Heart right ventricle (tissue), 16 donors: Measurements from ENCODE around the gene CABP7. TPM values are rescaled to one million over a fixed set of nuclear protein-coding genes. Genes with fewer than 3 reads are reported as not detected.

Source experiments
- ATAC-seq, 8 donors: fragments of 200-7000 bp; cut with Tn5 transposase; one replicate each; pipeline ENCODE4 v1.9.1; 2020; ENCODE audit warnings: mild to moderate bottlenecking in 8 of 8, moderate library complexity in 8 of 8, moderate number of reproducible peaks in 1 of 8
- DNase-seq, 2 donors: peaks; one replicate each; pipeline ENCODE4 v3.0.0-alpha.2; 2020
- H3K27ac ChIP-seq, 10 donors: fragments of 200-600 bp; sonication (generic) in 2 of 10; one replicate each; pipeline versions ENCODE4 v1.5.0 to v1.8.0; 2020 to 2022; ENCODE audit warnings: mild to moderate bottlenecking in 3 of 10
- H3K27me3 ChIP-seq, 7 donors: fragments of 200-600 bp; one replicate each; pipeline ENCODE4 v1.8.0; 2021 to 2022; ENCODE audit warnings: mild to moderate bottlenecking in 2 of 7
- H3K36me3 ChIP-seq, 9 donors: fragments of 200-600 bp; sonication (generic) in 1 of 9; one replicate each; pipeline versions ENCODE4 v1.5.0 to v1.8.0; 2020 to 2022; ENCODE audit warnings: mild to moderate bottlenecking in 2 of 9
- H3K4me1 ChIP-seq, 9 donors: fragments of 200-600 bp; sonication (generic) in 1 of 9; one replicate each; pipeline versions ENCODE4 v1.5.0 to v1.8.0; 2020 to 2022; ENCODE audit warnings: mild to moderate bottlenecking in 4 of 9
- H3K4me3 ChIP-seq, 10 donors: fragments of 200-600 bp; sonication (generic) in 2 of 10; one replicate each; pipeline versions ENCODE4 v1.5.0 to v1.8.0; 2020 to 2022; ENCODE audit warnings: mild to moderate bottlenecking in 7 of 10, moderate library complexity in 2 of 10
- H3K9me3 ChIP-seq, 11 donors: fragments of 200-600 bp in 10 of 11; sonication (generic) in 2 of 11; one replicate each; pipeline versions ENCODE4 v1.5.0 to v1.8.0; 2013 to 2022; ENCODE audit warnings: mild to moderate bottlenecking in 2 of 11, control low read depth in 1 of 11, moderate library complexity in 1 of 11
- CTCF ChIP-seq, 9 donors: fragments of 200-600 bp; sonication (generic) in 2 of 9; IDR thresholded peaks; one replicate each; pipeline versions ENCODE4 v1.5.0 to v1.8.0; 2021 to 2022; ENCODE audit warnings: antibody characterized with exemption in 9 of 9, mild to moderate bottlenecking in 5 of 9, moderate library complexity in 1 of 9
- WGBS, 2 donors: extraction: QIAGEN DNeasy Blood & Tissue Kit; methylation state at CpG; one replicate each; pipeline ENCODE4 v1.1.7; 2013; ENCODE audit warnings: inconsistent platforms in 1 of 2; 5-methylcytosine and 5-hydroxymethylcytosine counted together
- intact Hi-C, 10 donors: fragments of 100-400 bp; cut with DNase I; formaldehyde crosslinking; loops; one replicate each; pipeline versions ENCODE4 v1.11.1 to v1.14.2; 2022
- polyA plus RNA-seq, 2 donors: library from polyadenylated mRNA; stranded (reverse); fragments of 200-250 nt; gene quantifications; one replicate each; pipeline ENCODE4 v1.2.3, GENCODE V29; 2013
- total RNA-seq, 10 donors: library from RNA; stranded (reverse); fragmentation: NEBNext Ultra II Directional in 3 of 10; extraction: Animal tissue kit (Norgen Biotek cat#: 25700) in 3 of 10; gene quantifications; one replicate each; pipeline versions ENCODE4 v1.2.1 to v1.2.4, GENCODE V29; 2021 to 2023
- donor health status: Arrhythmogenic right ventricular cardiomyopathy.
- donor health status: ischemic (EF 13 %, LVEDD 7.1; RV severe dilation, severe dysfunction).
- donor health status: healthy with polysubstance abuse.
- donor health status: DM: no; HTN: yes; CAD: no.
- donor health status: DM: no; HTN: no; CAD: no.
- donor health status: ischemic (EF 25% LVEDD 6.9; RV normal size, moderate dysfunction).
- donor health status: ischemic (EF 25% LVEDD 5.7; RV mildly dilated, moderate dysfunction).
- donor health status: healthy.
- donor health status: DM: yes; HTN: yes; CAD: no.
- donor health status: Ischemic cardiomyopathy.
- donor health status: ischemic (EF 35%, LVEDD 5.7; RV mildly dilated, moderate dysfunction).
- donor health status: nonischemic (EF 11% LVEDD 7.7; RV severe dilation, severe dysfunction).
- donor health status: DM: yes; HTN: yes; CAD: no.
- donor health status: PGD.
- donor health status: ischemic (EF 29% LVEDD 5.4; RV normal size, mild dysfunction).
- donor health status: nonischemic (EF 23%, LVEDD 6.1; RV moderate dilation, normal function).

The CABP7 gene
- total and polyA plus RNA-seq, 12 donors = 0.07 to 0.15 TPM; not detected in 10

- no peak overlapping the region for H3K27ac ChIP-seq
- H3K4me1 ChIP-seq = peaks cover 0 to 11% (median 0%) of the 10 kb centered on the region in 9 donors
- intact Hi-C loops = no loop called here
- WGBS, 2 donors = 73 to 92% methylated on average over 1 of the region's 1 CpG
- H3K4me3 ChIP-seq = no peak overlapping the region
- ATAC-seq = no peak
- no peak for TF ChIP-seq CTCF (IDR thresholded peaks at IDR 0.05)
- no peaks in the 10 kb centered on the region for H3K9me3 ChIP-seq
- no peak for DNase-seq
- H3K36me3 ChIP-seq = peaks cover 0 to 88% (median 2%) of the 10 kb centered on the region in 9 donors
- H3K27me3 ChIP-seq = no peaks in the 10 kb centered on the region
These were observed 15.6 kb downstream of the CABP7 start for GRCh38 chr22:29735416-29735815.

DNA sequence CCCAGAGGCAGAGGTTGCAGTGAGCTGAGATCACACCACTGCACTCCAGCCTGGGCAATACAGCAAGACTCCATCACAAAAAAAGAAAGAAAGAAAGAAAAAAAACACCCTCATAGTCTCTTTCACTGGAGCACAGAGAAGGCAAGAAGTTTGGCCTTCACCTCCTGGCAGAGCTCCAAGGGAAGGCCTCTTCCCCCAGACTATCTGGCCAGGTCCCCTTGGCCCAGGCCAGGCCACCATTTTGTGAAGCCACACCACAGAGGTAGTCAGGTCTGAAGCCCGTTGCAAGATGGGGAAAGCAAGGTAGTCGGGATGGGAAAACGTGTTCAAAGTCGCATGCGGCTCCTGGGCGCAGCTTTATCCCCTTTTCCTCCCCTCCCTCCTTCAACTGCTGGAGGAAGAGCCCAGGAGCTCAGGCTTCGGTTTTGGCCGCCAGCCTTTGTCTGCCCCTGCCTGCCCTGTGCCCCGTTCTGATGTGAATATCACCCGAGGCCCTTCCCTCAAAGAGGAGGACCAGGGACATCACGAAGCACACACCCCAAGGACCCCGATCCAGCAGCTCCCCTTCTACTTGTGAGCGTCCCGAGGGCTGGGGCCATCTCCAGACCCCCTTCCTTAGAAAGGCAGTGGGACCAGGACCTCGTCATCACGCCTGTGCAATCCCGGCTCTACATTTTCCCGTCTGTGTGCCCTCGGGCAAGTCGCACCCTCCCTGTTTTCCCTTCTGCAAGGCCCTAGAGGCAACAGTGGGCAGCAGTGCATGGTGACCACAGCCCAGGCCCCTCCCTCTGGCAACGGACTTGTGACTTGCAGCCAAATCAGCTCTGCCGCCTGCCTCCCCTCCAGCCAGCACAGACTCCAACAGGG, 17.7 kb downstream of the CABP7 start:
- TF ChIP-seq CTCF (IDR thresholded peaks at IDR 0.05) = no peak
- DNase-seq = peak in 1 of 2 donors; percentile 38
- no peak overlapping the region for H3K27ac ChIP-seq
- H3K9me3 ChIP-seq = no peaks in the 10 kb centered on the region
- intact Hi-C loops = no loop called here
- no peak overlapping the region for H3K4me3 ChIP-seq
- peaks cover 0 to 11% (median 0%) of the 10 kb centered on the region in 9 donors for H3K4me1 ChIP-seq
- H3K36me3 ChIP-seq = peaks cover 0 to 89% (median 7%) of the 10 kb centered on the region in 9 donors
- H3K27me3 ChIP-seq = no peaks in the 10 kb centered on the region
- 86 to 90% methylated on average over 22 of the region's 22 CpGs for WGBS, 2 donors
- ATAC-seq = peak in 5 of 8 donors; percentile 58 to 81 (median 64)

DNA sequence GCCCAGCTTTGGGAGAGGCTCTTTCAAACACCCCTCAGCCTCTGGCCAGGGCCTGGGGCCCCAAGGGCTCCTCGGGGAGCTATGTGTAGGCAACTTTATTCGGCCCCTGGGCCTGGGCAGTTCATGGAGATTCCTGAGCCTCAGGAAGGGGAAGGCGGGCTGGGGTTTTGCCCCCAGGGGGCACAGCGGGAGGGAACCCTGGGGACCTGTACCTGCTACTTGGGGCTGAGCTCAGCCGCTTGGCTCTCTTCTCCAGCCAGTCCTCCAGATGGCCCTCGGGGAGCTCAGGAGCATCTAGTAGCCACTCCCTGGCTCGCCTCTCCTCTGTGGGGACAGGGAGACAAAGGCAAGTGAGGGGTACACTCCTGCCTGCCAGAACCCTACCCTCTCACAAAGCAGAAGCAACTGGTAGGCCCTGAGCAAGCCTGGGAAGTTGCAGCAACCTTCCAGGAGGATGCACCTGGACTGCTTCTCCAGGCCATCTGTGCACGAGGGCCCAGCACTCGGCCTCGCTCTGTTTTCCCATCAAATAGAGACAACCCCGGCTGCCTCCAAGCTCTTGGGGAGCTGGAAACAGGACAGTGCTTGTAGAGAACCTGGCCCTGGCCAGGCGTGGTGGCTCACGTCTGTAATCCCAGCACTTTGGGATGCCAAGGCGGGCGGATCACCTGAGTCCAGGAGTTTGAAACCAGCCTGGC, 18.5 kb downstream of the CABP7 start:
- no peaks in the 10 kb centered on the region for H3K9me3 ChIP-seq
- ATAC-seq (peak in 1 of 8 donors; percentile 21), DNase-seq (no peak)
- no peak for TF ChIP-seq CTCF (IDR thresholded peaks at IDR 0.05)
- H3K4me3 ChIP-seq = no peak overlapping the region
- intact Hi-C loops = no loop called here
- no peak overlapping the region for H3K27ac ChIP-seq
- H3K36me3 ChIP-seq = peaks cover 0 to 91% (median 10%) of the 10 kb centered on the region in 9 donors
- 88 to 97% methylated on average over 15 of the region's 15 CpGs for WGBS, 2 donors
- peaks cover 0 to 11% (median 0%) of the 10 kb centered on the region in 9 donors for H3K4me1 ChIP-seq
- no peaks in the 10 kb centered on the region for H3K27me3 ChIP-seq

DNA sequence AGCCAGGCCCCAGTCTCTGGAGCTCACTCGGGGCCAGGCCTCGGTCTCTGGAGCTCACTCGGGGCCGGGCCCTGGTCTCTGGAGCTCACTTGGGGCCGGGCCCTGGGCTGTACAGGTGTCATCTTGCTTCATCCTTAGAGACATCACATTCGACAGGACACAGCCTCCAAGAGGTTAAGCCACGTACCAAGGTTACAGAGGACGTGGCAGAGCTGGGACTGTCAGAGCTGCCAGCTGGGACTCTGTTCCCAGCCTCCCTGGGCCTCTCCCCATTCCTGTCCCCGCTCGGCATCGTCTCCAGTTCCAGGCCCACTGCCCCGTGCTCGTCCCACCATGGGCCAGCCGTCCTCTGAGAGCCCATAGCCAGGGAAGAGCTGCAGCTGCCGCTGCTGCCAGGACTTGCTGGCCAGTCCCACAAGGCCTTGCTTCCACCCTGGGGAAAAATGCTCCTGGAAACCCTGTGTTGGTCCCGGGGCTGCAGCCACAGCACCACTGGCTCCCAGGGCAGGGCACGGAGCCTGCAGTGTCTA, 19.6 kb downstream of the CABP7 start:
- Histone ChIP-seq H3K27me3 (no peaks in the 10 kb centered on the region), H3K36me3 (peaks cover 0 to 90% (median 10%) of the 10 kb centered on the region in 9 donors), H3K9me3 (no peaks in the 10 kb centered on the region), H3K27ac (no peak overlapping the region), H3K4me1 (peaks cover 0 to 5% (median 0%) of the 10 kb centered on the region in 9 donors), H3K4me3 (no peak overlapping the region)
- ATAC-seq (no peak), DNase-seq (no peak)
- WGBS, 2 donors = 92 to 93% methylated on average over 17 of the region's 17 CpGs
- intact Hi-C loops = no loop called here
- TF ChIP-seq CTCF (IDR thresholded peaks at IDR 0.05) = no peak
